Upper lobe of right lung (tissue), 1 donor: Measurements from ENCODE around the gene SLC6A5. TPM values are rescaled to one million over a fixed set of nuclear protein-coding genes. Genes with fewer than 3 reads are reported as not detected.

ENCODE experiments used
- ATAC-seq: fragments of 200-7000 bp; cut with Tn5 transposase; one replicate; pipeline ENCODE4 v1.9.1; 2020; ENCODE audit warnings: mild to moderate bottlenecking, moderate library complexity
- DNase-seq: peaks from one replicate; pipeline ENCODE4 v3.0.0-alpha.2; 2020
- H3K27ac ChIP-seq: fragments of 200-600 bp; one replicate; pipeline ENCODE4 v1.8.0; 2022
- H3K27me3 ChIP-seq: fragments of 200-600 bp; one replicate; pipeline ENCODE4 v1.8.0; 2022; ENCODE audit warnings: mild to moderate bottlenecking
- H3K36me3 ChIP-seq: fragments of 200-600 bp; one replicate; pipeline ENCODE4 v1.8.0; 2022
- H3K4me1 ChIP-seq: fragments of 200-600 bp; one replicate; pipeline ENCODE4 v1.8.0; 2022
- H3K4me3 ChIP-seq: fragments of 200-600 bp; one replicate; pipeline ENCODE4 v1.8.0; 2022; ENCODE audit warnings: mild to moderate bottlenecking
- H3K9me3 ChIP-seq: fragments of 200-600 bp; one replicate; pipeline ENCODE4 v1.8.0; 2022
- intact Hi-C: fragments of 100-400 bp; cut with DNase I; formaldehyde crosslinking; loops from one replicate; pipeline ENCODE4 v1.11.0; 2022
- total RNA-seq: library from RNA; stranded (reverse); fragmentation: NEBNext Ultra II Directional; extraction: Animal tissue kit (Norgen Biotek cat#: 25700); gene quantifications from one replicate; pipeline ENCODE4 v1.2.1, GENCODE V29; 2021
- TF ChIP-seq, protein P1 (sequence below): fragments of 200-600 bp; IDR thresholded peaks from one replicate; pipeline ENCODE4 v1.8.0; 2022; ENCODE audit warnings: antibody characterized with exemption
- donor health status: DM: no; HTN: yes; CAD: no; lungs with severe emphysema.

The SLC6A5 gene
- total RNA-seq, 1 donor from 2014 or later: not detected

DNA sequence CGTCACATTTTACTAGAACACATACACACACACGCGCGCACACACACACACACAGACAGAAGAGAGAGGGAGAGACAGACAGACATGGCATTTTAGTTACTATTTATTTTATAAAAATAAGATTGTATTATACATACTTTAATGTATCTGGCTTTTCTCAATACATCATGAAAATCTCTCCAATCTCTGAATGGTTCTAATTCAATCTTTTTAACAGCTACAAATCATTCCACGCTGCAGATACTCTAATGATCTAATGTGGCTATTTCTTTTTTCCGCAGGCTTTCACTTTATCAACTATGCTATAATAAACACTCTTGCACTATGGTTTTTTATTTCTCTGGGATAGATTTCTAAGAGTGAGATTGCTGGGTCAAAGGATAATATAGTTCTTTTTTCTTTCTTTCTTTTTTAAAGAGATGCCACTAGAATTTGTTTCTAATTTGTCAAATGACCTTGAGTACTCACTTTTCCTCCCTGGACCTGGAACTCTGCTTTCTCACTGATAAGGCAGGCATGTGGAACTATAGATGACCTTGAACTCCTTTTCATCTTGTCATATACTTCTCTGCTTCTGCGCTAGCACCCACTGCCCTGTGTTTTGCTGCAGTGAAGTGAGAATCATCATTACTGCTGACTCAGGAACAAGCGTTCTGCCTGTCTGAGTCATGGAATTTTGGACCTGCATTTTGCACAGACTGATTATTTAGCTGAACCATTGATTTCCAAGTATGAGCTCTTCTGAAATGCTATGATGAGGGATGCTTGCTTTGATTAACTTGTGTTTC lies 4.9 kb upstream of the SLC6A5 start:
- ATAC-seq: no peak
- Histone ChIP-seq H3K36me3 (no peaks in the 10 kb centered on the region), H3K27ac (no peak overlapping the region), H3K4me3 (no peak overlapping the region), H3K27me3 (peaks cover 59% of the 10 kb centered on the region), H3K4me1 (no peaks in the 10 kb centered on the region), H3K9me3 (no peaks in the 10 kb centered on the region)
- intact Hi-C loops: no loop called here
- TF ChIP-seq, protein P1, sequence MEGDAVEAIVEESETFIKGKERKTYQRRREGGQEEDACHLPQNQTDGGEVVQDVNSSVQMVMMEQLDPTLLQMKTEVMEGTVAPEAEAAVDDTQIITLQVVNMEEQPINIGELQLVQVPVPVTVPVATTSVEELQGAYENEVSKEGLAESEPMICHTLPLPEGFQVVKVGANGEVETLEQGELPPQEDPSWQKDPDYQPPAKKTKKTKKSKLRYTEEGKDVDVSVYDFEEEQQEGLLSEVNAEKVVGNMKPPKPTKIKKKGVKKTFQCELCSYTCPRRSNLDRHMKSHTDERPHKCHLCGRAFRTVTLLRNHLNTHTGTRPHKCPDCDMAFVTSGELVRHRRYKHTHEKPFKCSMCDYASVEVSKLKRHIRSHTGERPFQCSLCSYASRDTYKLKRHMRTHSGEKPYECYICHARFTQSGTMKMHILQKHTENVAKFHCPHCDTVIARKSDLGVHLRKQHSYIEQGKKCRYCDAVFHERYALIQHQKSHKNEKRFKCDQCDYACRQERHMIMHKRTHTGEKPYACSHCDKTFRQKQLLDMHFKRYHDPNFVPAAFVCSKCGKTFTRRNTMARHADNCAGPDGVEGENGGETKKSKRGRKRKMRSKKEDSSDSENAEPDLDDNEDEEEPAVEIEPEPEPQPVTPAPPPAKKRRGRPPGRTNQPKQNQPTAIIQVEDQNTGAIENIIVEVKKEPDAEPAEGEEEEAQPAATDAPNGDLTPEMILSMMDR: no peak
- DNase-seq: no peak

GRCh38 chr11:20595101-20595500 lies 4.3 kb upstream of the SLC6A5 start:
- TF ChIP-seq, protein P1: no peak
- Histone ChIP-seq H3K27ac (no peak overlapping the region), H3K36me3 (no peaks in the 10 kb centered on the region), H3K27me3 (peaks cover 66% of the 10 kb centered on the region), H3K9me3 (no peaks in the 10 kb centered on the region), H3K4me1 (no peaks in the 10 kb centered on the region), H3K4me3 (no peak overlapping the region)
- intact Hi-C loops: no loop called here
- DNase-seq (no peak), ATAC-seq (no peak)

DNA sequence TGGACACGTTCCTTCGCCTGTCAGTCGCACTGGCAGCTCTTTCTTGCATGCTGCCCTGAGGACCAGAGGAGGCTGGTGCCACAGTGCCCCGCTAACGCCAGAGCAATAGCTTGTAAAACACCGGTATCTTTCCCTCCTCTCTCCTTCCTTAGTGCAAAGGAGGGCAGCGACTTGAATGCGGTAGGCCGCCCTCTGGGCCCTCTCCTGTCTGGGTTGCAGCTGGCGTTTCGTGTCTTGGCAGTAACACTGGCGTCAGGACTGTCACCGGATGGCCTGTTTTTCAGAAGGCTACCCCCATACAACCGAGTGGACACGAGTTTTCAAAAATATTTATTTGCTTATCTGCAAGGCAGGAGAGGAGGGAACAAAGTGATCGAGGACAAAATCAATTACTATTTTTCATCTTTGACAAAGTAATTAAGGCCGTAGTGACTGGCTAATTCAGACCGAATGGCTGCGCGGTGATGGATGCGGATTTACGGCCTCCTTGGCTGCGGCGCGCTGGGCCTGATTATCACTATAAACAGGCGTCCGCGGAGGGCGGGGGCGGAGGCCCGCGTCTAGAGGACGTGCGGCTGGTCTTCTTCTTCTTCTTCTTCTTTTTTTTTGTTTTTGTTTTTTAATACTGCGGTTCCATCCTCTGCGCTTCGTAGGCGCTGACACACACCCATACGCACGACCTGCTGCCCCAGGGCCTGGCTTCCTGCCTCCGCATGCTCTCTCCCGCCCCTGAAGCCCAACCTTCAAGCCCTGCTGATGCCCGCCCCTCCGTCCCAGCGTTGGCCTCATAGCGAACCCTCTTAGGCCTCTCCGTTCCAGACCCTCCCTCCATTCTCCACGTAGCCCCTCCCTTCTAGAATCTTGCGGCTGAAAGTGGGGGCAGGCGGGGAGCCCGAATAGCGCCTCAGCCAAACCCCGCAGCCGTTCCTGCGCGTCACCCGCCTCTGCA lies 2.9 kb upstream of the SLC6A5 start:
- ATAC-seq (no peak), DNase-seq (no peak)
- no peaks in the 10 kb centered on the region for H3K4me1 ChIP-seq
- H3K9me3 ChIP-seq: no peaks in the 10 kb centered on the region
- H3K36me3 ChIP-seq: no peaks in the 10 kb centered on the region
- intact Hi-C loops: no loop called here
- TF ChIP-seq, protein P1: no peak
- no peak overlapping the region for H3K27ac ChIP-seq
- H3K4me3 ChIP-seq: no peak overlapping the region
- H3K27me3 ChIP-seq: peaks cover 79% of the 10 kb centered on the region

DNA sequence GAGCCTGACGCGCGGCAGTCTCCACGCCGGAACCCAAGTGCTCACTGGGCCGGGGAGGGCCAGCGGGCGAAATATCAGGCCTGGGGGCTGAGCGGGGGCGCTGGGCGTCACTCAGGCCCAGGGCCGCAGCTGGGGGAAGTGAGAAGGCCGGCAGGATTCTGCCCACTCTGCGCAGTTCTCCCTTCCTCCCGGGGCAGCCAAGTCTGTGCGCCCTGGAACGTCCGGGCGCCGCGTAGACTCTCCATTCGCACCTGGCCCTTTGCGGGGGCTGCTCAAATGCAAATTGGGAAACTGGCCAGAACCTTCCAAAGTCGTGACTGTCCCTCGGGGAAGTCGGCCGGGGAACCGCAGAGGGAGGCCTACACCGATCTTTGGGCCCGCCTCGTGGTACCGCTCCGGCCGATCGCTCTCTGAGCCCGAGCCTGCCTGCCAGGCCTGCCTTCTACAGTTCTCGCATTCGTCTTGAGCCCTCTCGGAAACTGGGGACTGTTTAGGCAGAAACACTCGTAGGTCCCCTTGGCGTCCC lies 2.2 kb upstream of the SLC6A5 start:
- no peak overlapping the region for H3K4me3 ChIP-seq
- H3K4me1 ChIP-seq: no peaks in the 10 kb centered on the region
- H3K27me3 ChIP-seq: peaks cover 87% of the 10 kb centered on the region

More for the DNA sequence above, 2.2 kb upstream of the SLC6A5 start:
- intact Hi-C loops: no loop called here
- ATAC-seq (no peak), DNase-seq (no peak)
- Histone ChIP-seq H3K36me3 (no peaks in the 10 kb centered on the region), H3K9me3 (no peaks in the 10 kb centered on the region), H3K27ac (no peak overlapping the region)
- TF ChIP-seq, protein P1: no peak
